ENCODE data around the gene OR51F2. TPM values are rescaled to one million over a fixed set of nuclear protein-coding genes. Genes with fewer than 3 reads are reported as not detected.

The OR51F2 gene
- total RNA-seq, 1 experiment from 2014 or later, result not detected

DNA sequence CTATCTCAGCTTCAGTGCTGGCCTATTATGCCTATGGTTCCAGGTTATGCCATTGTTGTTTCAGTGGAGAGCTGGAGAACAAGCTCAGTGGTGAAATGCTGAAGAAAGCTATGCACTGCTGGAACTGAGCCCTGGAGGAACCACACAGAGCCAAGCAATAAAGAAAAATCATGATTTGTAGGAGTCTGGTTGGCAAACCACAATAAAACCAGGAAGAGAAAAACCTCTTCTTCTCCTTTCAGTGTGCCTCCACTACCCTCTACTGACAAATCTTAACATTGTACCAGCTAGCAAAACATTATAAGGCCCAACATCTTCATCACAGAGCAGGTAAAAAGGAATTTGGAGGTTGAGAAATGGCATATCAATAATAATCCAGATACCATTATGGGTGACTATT is 5.3 kb downstream of the OR51F2 start:
- Mint-ChIP-seq H3K4me1 (ENCODE audit: insufficient read depth, unreplicated experiment) (no peaks in the 10 kb centered on the region), H3K4me3 (ENCODE audit: unreplicated experiment) (no peak overlapping the region), H3K27ac (ENCODE audit: low read depth, unreplicated experiment) (no peak overlapping the region), H3K36me3 (ENCODE audit: insufficient read depth, unreplicated experiment) (no peaks in the 10 kb centered on the region), H3K9me3 (ENCODE audit: unreplicated experiment) (no peaks in the 10 kb centered on the region), H3K27me3 (ENCODE audit: insufficient read depth, unreplicated experiment) (peaks cover 12% of the 10 kb centered on the region)
- DNase-seq (ENCODE audit: unreplicated experiment), result no peak
- POLR2A ChIA-PET, result interaction anchor here (0.6 kb wide), 1 partner anchor 221 kb away, joined by 3 read pairs; no protein-coding TSS in a partner anchor
- no TSS peak for BruUV-seq (replicated peaks)
- intact Hi-C loops (cut with micrococcal nuclease), result loop anchor here (2.0 to 10.0 kb wide), 2 partner anchors 190 to 642 kb away; partner anchors contain the start of gene OR51D1
- CTCF ChIA-PET, result interaction anchor here (1.2 to 2.9 kb wide), 2 partner anchors 190 to 261 kb away, joined by 3 to 21 read pairs; partner anchors contain the start of gene OR51D1
- TF ChIP-seq, protein P1, sequence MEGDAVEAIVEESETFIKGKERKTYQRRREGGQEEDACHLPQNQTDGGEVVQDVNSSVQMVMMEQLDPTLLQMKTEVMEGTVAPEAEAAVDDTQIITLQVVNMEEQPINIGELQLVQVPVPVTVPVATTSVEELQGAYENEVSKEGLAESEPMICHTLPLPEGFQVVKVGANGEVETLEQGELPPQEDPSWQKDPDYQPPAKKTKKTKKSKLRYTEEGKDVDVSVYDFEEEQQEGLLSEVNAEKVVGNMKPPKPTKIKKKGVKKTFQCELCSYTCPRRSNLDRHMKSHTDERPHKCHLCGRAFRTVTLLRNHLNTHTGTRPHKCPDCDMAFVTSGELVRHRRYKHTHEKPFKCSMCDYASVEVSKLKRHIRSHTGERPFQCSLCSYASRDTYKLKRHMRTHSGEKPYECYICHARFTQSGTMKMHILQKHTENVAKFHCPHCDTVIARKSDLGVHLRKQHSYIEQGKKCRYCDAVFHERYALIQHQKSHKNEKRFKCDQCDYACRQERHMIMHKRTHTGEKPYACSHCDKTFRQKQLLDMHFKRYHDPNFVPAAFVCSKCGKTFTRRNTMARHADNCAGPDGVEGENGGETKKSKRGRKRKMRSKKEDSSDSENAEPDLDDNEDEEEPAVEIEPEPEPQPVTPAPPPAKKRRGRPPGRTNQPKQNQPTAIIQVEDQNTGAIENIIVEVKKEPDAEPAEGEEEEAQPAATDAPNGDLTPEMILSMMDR (IDR thresholded peaks at IDR 0.05; ENCODE audit: unreplicated experiment), result no peak

DNA sequence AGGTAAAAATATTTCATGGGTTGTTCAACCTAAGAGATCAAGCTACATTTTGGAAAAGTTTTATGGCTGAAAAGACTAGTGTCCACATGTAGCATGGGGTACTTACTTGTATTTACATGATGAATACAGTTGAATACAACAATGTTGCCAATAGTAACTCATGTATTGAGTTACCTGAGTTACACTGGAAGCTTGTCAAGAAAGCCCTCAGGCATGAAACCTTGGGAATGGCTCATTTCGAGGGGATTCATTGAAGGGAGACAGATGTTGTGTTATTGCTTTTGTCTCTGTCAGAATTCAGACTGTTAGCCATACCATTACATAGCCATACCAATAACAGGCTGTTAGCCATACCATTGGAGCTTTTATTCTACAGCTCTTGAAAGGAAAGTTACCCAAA is 9.2 kb downstream of the OR51F2 start:
- H3K27ac Mint-ChIP-seq (ENCODE audit: low read depth, unreplicated experiment), result no peak overlapping the region
- no peaks in the 10 kb centered on the region for H3K4me1 Mint-ChIP-seq (ENCODE audit: insufficient read depth, unreplicated experiment)
- H3K27me3 Mint-ChIP-seq (ENCODE audit: insufficient read depth, unreplicated experiment), result peaks cover 24% of the 10 kb centered on the region
- no peaks in the 10 kb centered on the region for H3K9me3 Mint-ChIP-seq (ENCODE audit: unreplicated experiment)
- DNase-seq (ENCODE audit: unreplicated experiment), result no peak
- intact Hi-C loops (cut with micrococcal nuclease), result no loop called here
- TF ChIP-seq, protein P1 (IDR thresholded peaks at IDR 0.05; ENCODE audit: unreplicated experiment), result no peak
- no peaks in the 10 kb centered on the region for H3K36me3 Mint-ChIP-seq (ENCODE audit: insufficient read depth, unreplicated experiment)
- POLR2A ChIA-PET, result no interaction called here
- no peak overlapping the region for H3K4me3 Mint-ChIP-seq (ENCODE audit: unreplicated experiment)
- no TSS peak for BruUV-seq (replicated peaks)
- CTCF ChIA-PET, result interaction anchor here (3.4 kb wide), 1 partner anchor 194 kb away, joined by 11 read pairs; the partner anchor contains the start of gene OR51D1

DNA sequence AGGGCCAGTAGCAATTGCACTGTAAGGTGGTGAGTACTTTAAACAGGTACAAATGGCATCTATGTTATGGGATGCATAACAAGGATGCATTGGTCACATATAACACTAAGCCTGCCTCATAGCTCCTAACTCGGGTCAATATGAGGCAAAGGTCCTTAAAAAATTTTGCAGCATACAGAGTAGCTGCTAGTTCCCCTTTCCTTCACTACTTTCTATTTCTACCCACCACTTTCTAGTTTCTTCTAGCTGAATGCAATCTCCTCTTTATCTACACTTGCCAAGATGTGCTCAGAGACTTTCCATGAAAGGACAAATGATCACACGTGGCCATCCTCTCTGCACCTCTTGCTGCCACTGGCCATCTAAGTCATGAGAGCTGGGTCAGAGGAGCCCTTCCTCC is 9.8 kb downstream of the OR51F2 start:
- no peaks in the 10 kb centered on the region for H3K4me1 Mint-ChIP-seq (ENCODE audit: insufficient read depth, unreplicated experiment)
- H3K27ac Mint-ChIP-seq (ENCODE audit: low read depth, unreplicated experiment), result no peak overlapping the region
- no peaks in the 10 kb centered on the region for H3K36me3 Mint-ChIP-seq (ENCODE audit: insufficient read depth, unreplicated experiment)
- H3K9me3 Mint-ChIP-seq (ENCODE audit: unreplicated experiment), result no peaks in the 10 kb centered on the region
- TF ChIP-seq, protein P1 (IDR thresholded peaks at IDR 0.05; ENCODE audit: unreplicated experiment), result no peak
- CTCF ChIA-PET, result interaction anchor here (3.4 kb wide), 1 partner anchor 194 kb away, joined by 11 read pairs; the partner anchor contains the start of gene OR51D1
- intact Hi-C loops (cut with micrococcal nuclease), result no loop called here
- no TSS peak for BruUV-seq (replicated peaks)
- H3K4me3 Mint-ChIP-seq (ENCODE audit: unreplicated experiment), result no peak overlapping the region
- no peak for DNase-seq (ENCODE audit: unreplicated experiment)
- POLR2A ChIA-PET, result no interaction called here
- H3K27me3 Mint-ChIP-seq (ENCODE audit: insufficient read depth, unreplicated experiment), result peaks cover 24% of the 10 kb centered on the region

DNA sequence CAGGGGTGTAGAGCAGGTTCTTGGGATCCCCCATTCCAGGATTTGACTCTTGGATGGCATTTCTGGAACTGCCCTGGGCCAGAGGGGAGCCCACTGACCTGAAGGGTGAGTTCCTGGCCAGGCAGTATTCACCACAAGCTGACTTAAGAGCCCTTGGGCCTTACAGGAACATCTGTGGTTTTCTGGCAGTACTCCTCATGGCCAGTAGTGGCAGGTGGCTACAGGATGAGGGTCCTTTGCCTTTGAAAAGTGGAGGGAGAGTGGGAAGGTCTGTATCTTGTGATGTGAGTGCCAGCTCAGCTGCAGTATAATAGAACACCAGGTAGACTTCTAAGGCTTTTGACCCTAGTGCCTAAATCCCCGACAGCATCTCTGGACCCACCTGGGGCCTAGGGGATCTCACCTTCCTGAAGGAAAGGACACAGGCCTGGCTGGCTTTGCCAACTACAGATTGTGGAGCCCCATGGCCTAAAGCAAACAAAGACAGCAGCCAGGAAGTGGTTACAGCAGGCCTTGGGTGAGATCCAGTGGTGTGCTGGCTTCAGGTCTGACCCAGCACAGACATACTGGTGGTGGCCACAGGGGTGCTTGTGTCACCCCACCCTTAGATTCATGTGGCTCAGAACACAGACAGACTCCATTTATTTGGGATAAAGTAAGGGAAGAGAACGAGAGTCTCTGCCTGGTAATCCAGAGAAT is 18.9 kb downstream of the OR51F2 start:
- no peaks in the 10 kb centered on the region for H3K36me3 Mint-ChIP-seq (ENCODE audit: insufficient read depth, unreplicated experiment)
- TF ChIP-seq, protein P1 (IDR thresholded peaks at IDR 0.05; ENCODE audit: unreplicated experiment), result no peak
- H3K27ac Mint-ChIP-seq (ENCODE audit: low read depth, unreplicated experiment), result no peak overlapping the region
- no peak overlapping the region for H3K4me3 Mint-ChIP-seq (ENCODE audit: unreplicated experiment)
- ChIA-PET CTCF (no interaction called here), POLR2A (no interaction called here)
- H3K4me1 Mint-ChIP-seq (ENCODE audit: insufficient read depth, unreplicated experiment), result no peaks in the 10 kb centered on the region
- no peaks in the 10 kb centered on the region for H3K9me3 Mint-ChIP-seq (ENCODE audit: unreplicated experiment)
- no peak for DNase-seq (ENCODE audit: unreplicated experiment)
- no peaks in the 10 kb centered on the region for H3K27me3 Mint-ChIP-seq (ENCODE audit: insufficient read depth, unreplicated experiment)
- intact Hi-C loops (cut with micrococcal nuclease), result no loop called here
- BruUV-seq (replicated peaks), result no TSS peak

All from MCF 10A (cell line).